HCT116 (cell line): Measurements from ENCODE around the gene BCL11A. TPM values are rescaled to one million over a fixed set of nuclear protein-coding genes. Genes with fewer than 3 reads are reported as not detected.

Source experiments
- ATAC-seq: fragments of 200-7000 bp; cut with Tn5 transposase; 2 replicates; pipeline ENCODE4 v1.9.1; 2020; ENCODE audit warnings: mild to moderate bottlenecking, moderate library complexity
- BruUV-seq: library from RNA; stranded (reverse); fragments of 400-500 nt; replicated peaks from 2 replicates; lab custom pipeline; 2021; lab: Mats Ljungman, UMichigan
- CTCF ChIA-PET: fragments of 300-600 bp; sonication (Branson Sonifier 250); formaldehyde crosslinking; loops from one replicate; lab custom pipeline; 2021; ENCODE audit warnings: antibody characterized with exemption; lab: Charles Lee
- POLR2A ChIA-PET: fragments of 300-600, 350-600 bp; sonication (Branson Sonifier 250); formaldehyde crosslinking; loops from one replicate; lab custom pipeline; 2021; ENCODE audit warnings: antibody characterized with exemption; lab: Charles Lee
- RAD21 ChIA-PET, 2 experiments: fragments of 300-600 bp; sonication (Branson Sonifier 250); formaldehyde crosslinking; loops; one replicate each; lab custom pipeline; 2023; ENCODE audit warnings: low total read pairs in 2 of 2; ENCODE audit not compliant: uncharacterized antibody in 2 of 2, unreplicated experiment in 2 of 2, low non-redundant PET in 1 of 2; lab: Charles Lee
- DNase-seq: peaks from one replicate; pipeline ENCODE4 v3.0.0-alpha.2; 2010; ENCODE audit warnings: low read depth, low spot score
- H2AFZ ChIP-seq: fragments of 200-600 bp; shearing (Covaris generic), sonication (generic); 2 replicates; pipeline ENCODE4 v1.6.1; 2017; ENCODE audit warnings: low read depth, mixed run types, mixed read lengths, antibody characterized with exemption, low read length; ENCODE audit not compliant: poor library complexity, severe bottlenecking
- H3K27ac ChIP-seq: 2 replicates; pipeline ENCODE4 v1.5.1; 2012; ENCODE audit warnings: low read depth, low read length
- H3K27me3 ChIP-seq: fragments of 200-600 bp; sonication (generic); 2 replicates; pipeline ENCODE4 v1.6.1; 2016; ENCODE audit warnings: mixed run types, low read length, mixed read lengths; ENCODE audit not compliant: insufficient read depth
- H3K36me3 ChIP-seq, 2 experiments: fragments of 200-500 bp in 1 of 2; fragments of 200-600 bp in 1 of 2; sonication (Bioruptor generic) in 1 of 2; sonication (generic) in 1 of 2; 2 replicates each; pipeline versions ENCODE4 v1.5.1 to v1.6.1; 2014 to 2016; ENCODE audit warnings: low read length in 2 of 2, inconsistent platforms in 1 of 2, mixed read lengths in 1 of 2, mixed run types in 1 of 2; ENCODE audit not compliant: insufficient read depth in 2 of 2, control insufficient read depth in 1 of 2
- H3K4me1 ChIP-seq, 2 experiments: fragments of 200-600 bp in 1 of 2; sonication (generic) in 1 of 2; 2 replicates each; pipeline versions ENCODE4 v1.5.1 to v1.6.1; 2012 to 2017; ENCODE audit warnings: low read length in 2 of 2, inconsistent platforms in 1 of 2, mild to moderate bottlenecking in 1 of 2, mixed read lengths in 1 of 2, mixed run types in 1 of 2, moderate library complexity in 1 of 2; ENCODE audit not compliant: insufficient read depth in 2 of 2, control insufficient read depth in 1 of 2
- H3K4me2 ChIP-seq: fragments of 200-600 bp; sonication (generic); 2 replicates; pipeline ENCODE4 v1.6.1; 2017; ENCODE audit warnings: mixed run types, low read length, mixed read lengths
- H3K4me3 ChIP-seq, 2 experiments: fragments of 200-600 bp in 1 of 2; sonication (generic) in 1 of 2; replicated peaks in 1 of 2; 2 replicates each; pipeline ENCODE4 v1.5.1; 2011 to 2016; ENCODE audit warnings: low read length in 2 of 2, control low read depth in 1 of 2, low read depth in 1 of 2, mild to moderate bottlenecking in 1 of 2, mixed read lengths in 1 of 2, mixed run types in 1 of 2
- H3K79me2 ChIP-seq: fragments of 200-600 bp; sonication (generic); 2 replicates; pipeline ENCODE4 v1.6.1; 2017; ENCODE audit warnings: mild to moderate bottlenecking, mixed run types, low read length, moderate library complexity, mixed read lengths; ENCODE audit not compliant: insufficient read depth
- H3K9ac ChIP-seq: fragments of 200-600 bp; sonication (generic); 2 replicates; pipeline ENCODE4 v1.6.1; 2016; ENCODE audit warnings: low read length, mixed read lengths
- H3K9me2 ChIP-seq: fragments of 200-600 bp; sonication (generic), shearing (Covaris generic); 2 replicates; pipeline ENCODE4 v1.6.1; 2017; ENCODE audit warnings: mixed run types, mild to moderate bottlenecking, moderate library complexity; ENCODE audit not compliant: insufficient read depth
- H3K9me3 ChIP-seq, 2 experiments: fragments of 200-500 bp in 1 of 2; fragments of 200-600 bp in 1 of 2; sonication (Bioruptor generic) in 1 of 2; sonication (generic) in 1 of 2; 2 replicates each; pipeline ENCODE4 v1.6.1; 2014 to 2017; ENCODE audit warnings: low read length in 2 of 2, mixed read lengths in 2 of 2, inconsistent platforms in 1 of 2, low read depth in 1 of 2, mild to moderate bottlenecking in 1 of 2, mixed run types in 1 of 2, moderate library complexity in 1 of 2; ENCODE audit not compliant: control insufficient read depth in 1 of 2, insufficient read depth in 1 of 2
- H4K20me1 ChIP-seq: fragments of 200-600 bp; sonication (generic), shearing (Covaris generic); 2 replicates; pipeline ENCODE4 v1.6.1; 2017; ENCODE audit warnings: mixed run types, mild to moderate bottlenecking, moderate library complexity; ENCODE audit not compliant: insufficient read depth
- SRF ChIP-seq: IDR thresholded peaks from 2 replicates; pipeline ENCODE4 v1.6.1; 2012; ENCODE audit warnings: low read depth
- ZNF274 ChIP-seq: fragments of 200-500 bp; sonication (Bioruptor generic); IDR thresholded peaks from 2 replicates; pipeline ENCODE4 v1.6.1; 2014; ENCODE audit warnings: mild to moderate bottlenecking, low read depth, low read length, inconsistent platforms
- intact Hi-C: fragments of 100-400 bp; cut with micrococcal nuclease; formaldehyde crosslinking; loops from 2 replicates; pipeline ENCODE4 v1.10.0; 2022
- total RNA-seq: library from RNA; stranded (reverse); gene quantifications from one replicate; pipeline ENCODE4 v1.2.1, GENCODE V29; 2021; ENCODE audit not compliant: unreplicated experiment

Gene BCL11A
- total RNA-seq, 1 experiment from 2014 or later = 0.71 TPM

GRCh38 chr2:60538101-60538500, 15.4 kb downstream of the BCL11A start:
- intact Hi-C loops = no loop called here
- DNase-seq (no peak), ATAC-seq (no peak)
- Histone ChIP-seq H4K20me1 (no peaks in the 10 kb centered on the region; the same call in 1 of the 2 replicates), H3K9me2 (no peaks in the 10 kb centered on the region), H3K27me3 (peaks cover 79% of the 10 kb centered on the region), H3K4me3 (no peak overlapping the region), H3K27ac (no peak overlapping the region), H3K79me2 (no peaks in the 10 kb centered on the region), H3K9me3 (no peaks in the 10 kb centered on the region), H3K4me2 (no peak overlapping the region), H3K36me3 (no peaks in the 10 kb centered on the region), H3K9ac (no peak overlapping the region), H2AFZ (no peak overlapping the region), H3K4me1 (no peaks in the 10 kb centered on the region)
- ChIA-PET CTCF (interaction anchor here (0.6 to 2.0 kb wide), 2 partner anchors 12 to 23 kb away, joined by 3 to 6 read pairs; no protein-coding TSS in a partner anchor), RAD21 (no interaction called here), POLR2A (no interaction called here)
- TF ChIP-seq ZNF274 = no peak
- BruUV-seq = no TSS peak

GRCh38 chr2:60536746-60537145, 16.7 kb downstream of the BCL11A start:
- Histone ChIP-seq H3K9me3 (no peaks in the 10 kb centered on the region), H3K9ac (no peak overlapping the region), H2AFZ (no peak overlapping the region), H3K9me2 (no peaks in the 10 kb centered on the region), H3K27ac (no peak overlapping the region), H3K4me1 (no peaks in the 10 kb centered on the region), H3K27me3 (peaks cover 87% of the 10 kb centered on the region), H4K20me1 (no peaks in the 10 kb centered on the region; the same call in 1 of the 2 replicates), H3K79me2 (no peaks in the 10 kb centered on the region), H3K4me2 (no peak overlapping the region), H3K36me3 (no peaks in the 10 kb centered on the region), H3K4me3 (no peak overlapping the region)
- no peak for DNase-seq
- no peak for TF ChIP-seq SRF
- ChIA-PET RAD21 (no interaction called here), CTCF (no interaction called here), POLR2A (no interaction called here)
- ATAC-seq = no peak
- intact Hi-C loops = no loop called here
- no TSS peak for BruUV-seq
